Superior temporal gyrus (tissue), 1 donor: ENCODE results near the gene ESPN.

Experiments
- DNase-seq: peaks from one replicate; pipeline ENCODE4 v3.0.0-alpha.2; 2016; ENCODE audit errors: extremely low spot score

ESPN gene

GRCh38 chr1:6409733-6410132, 14.8 kb upstream of the ESPN start:
- no peak for DNase-seq

DNA sequence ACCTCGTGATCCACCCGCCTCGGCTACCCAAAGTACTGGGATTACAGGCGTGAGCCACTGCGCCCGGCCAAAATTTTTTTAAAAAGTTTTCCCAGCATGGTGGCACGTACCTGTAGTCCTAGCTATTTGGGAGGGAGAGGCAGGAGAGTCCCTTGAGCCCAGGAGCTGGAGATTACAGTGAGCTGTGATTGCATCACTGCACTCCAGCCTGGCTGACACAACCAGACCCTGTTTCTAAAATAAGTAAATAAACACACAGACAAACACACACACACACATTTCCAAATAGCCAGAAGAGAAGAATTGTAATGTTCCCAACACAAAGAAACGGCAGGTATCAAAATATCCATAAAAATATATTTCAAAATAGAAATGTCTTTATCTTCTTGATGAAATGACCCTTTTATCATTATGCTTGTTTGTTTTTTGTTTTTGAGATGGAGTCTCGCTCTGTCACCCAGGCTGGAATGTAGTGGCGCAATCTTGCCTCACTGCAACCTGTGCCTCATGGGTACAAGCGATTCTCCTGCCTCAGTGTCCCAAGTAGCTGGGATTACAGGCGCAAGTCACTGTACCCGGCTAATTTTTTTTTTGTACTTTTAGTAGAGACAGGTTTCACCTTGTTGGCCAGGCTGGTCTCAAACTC, 14.2 kb upstream of the ESPN start:
- DNase-seq = no peak

DNA sequence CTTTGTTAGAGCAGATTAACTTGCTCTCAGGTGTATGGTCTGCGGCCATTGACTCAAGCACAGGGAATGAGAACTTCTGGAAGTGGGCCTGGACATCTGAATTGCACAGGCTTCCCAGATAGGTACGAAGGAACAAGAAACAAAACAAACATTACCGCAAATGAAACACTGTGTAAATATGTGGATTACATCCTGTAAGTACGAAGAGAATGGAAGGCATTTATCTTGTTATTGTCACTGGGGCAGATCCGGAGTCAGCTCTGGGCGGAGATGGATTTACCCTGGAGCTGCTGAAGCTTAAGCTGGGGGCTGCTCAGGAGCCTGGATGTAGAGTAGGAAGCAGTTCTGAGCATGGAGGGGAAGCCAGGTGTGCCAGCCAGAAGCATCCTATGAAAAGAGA, 11.7 kb upstream of the ESPN start:
- no peak for DNase-seq

- DNase-seq = peak; percentile 32
These were observed 10.1 kb upstream of the ESPN start for GRCh38 chr1:6414443-6414844.

DNA sequence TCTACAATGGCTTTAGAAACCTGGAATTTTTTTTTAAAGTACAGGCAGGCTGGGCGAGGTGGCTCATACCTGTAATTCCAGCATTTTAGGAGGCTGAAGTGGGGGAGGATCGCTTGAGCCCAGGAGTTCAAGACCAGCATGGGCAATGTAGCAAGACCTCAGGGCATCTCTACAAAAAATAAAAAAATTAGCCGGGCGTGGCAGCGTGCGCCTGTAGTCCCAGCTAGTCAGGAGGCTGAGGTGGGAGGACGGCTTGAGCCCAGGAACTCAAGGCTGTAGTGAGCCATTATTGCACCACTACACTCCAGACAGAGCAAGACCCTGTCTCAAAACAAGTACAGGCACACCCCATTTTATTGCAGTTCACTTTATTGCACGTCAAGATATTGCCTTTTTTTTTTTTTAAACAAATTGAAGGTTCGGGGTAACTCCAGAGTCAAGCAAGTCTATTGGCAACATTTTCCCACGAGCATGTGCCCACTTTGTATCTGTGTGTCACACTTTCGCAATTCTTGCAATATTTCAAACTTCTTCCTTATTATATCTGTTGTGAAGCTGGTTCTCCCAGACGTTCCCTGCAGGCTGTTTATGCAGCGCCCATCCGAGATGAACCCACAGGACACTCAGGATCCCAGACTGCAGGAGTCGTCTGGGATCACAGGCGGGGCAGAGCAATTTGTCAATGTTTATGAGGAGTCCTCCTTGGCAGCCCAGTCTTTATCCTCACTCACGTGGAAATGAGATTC, 9.5 kb upstream of the ESPN start:
- DNase-seq = no peak

DNA sequence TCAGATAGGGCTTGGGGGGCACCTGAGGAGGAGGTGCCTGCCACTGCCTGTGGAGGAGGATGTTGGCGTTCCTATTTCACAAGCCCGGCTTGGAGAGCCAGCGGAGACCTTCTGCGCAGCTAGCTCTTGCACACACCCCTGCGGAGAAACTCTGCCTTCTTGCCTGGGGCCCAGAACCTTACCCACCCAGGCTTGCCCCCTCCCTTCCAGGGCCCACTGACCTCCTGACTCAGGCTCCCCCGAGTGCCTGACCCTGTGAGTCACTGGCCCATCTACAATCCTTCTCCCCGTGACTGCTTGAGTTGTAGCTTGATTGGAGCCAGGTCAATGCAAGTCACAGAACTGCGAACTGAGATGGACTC, 8.3 kb upstream of the ESPN start:
- no peak for DNase-seq

DNA sequence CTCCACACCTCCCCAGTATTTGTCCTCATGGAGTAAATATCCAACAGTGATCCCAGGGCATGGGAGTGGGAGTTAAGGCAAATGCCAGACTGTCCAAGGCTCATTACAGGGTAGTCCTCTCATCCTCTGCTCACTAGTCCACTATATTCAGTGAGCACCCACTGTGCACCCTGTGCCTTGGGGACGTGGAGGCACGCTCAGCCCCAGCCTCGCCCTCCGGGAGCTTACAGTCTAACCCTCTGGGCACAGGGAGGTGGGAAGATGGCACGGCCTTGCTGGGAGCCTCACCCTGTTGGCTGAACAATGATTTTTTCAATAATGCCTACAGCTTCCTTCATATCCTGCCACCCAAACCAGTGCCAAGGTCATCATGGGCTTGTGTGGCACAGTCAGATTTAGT, 7.7 kb upstream of the ESPN start:
- no peak for DNase-seq

- no peak for DNase-seq
These were observed 6.5 kb upstream of the ESPN start for GRCh38 chr1:6417961-6418667.

DNA sequence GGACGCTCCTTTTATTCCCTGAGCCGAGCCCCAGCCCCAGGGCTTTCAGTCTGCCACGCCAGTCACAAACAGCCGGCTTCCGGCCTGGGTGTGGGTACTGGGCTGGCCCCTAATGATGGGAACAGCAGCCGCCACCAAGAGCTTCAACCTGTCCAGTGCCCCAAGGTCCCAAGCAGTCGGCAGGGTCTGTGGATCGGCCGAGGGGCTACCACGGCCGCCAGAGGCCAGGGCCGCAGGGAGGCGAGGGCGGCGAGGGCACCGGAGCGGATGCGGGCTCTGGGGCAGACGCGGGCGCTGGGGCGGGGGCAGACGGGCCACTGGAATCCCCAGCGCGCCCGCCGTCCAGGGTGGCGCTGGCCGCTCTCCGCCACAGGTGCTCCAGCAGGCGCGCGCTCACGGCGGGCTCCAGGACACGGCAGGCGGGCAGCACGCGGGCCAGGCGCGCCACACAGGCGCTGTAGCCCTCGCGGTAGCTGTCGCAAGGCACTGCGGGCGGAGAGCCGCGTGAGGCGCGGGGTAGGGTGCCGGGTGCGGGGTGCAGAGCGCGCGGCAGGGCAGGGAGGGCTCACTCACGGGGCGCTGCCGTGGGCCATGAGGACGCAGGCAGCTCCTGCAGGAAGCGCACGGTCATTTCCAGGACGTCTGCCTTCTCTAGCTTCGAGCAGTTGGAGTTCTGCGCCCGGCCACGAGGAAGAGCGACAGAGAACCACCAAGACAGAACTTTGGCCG, 5.7 kb upstream of the ESPN start:
- DNase-seq = no peak

DNA sequence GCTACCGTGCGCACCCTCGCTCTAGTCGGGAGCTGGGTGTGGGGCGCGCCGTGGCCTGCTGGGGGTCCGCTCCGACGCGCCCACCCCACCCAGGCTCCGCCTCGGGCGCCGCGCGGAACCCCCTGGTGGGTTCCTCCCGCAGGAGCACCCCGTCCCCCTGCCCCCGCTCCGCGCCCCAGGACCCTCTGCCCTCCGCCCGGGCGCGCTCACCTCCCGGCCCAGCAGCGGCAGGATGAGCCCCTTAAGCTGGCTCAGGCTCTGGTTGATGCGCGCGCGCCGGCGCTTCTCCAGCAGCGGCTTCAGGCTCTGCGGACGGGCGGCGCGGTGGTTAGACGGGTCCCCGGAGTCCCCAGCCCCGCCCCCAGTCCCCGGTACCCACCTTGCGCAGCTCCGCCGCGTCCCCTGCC, 5.2 kb upstream of the ESPN start:
- DNase-seq = no peak

DNA sequence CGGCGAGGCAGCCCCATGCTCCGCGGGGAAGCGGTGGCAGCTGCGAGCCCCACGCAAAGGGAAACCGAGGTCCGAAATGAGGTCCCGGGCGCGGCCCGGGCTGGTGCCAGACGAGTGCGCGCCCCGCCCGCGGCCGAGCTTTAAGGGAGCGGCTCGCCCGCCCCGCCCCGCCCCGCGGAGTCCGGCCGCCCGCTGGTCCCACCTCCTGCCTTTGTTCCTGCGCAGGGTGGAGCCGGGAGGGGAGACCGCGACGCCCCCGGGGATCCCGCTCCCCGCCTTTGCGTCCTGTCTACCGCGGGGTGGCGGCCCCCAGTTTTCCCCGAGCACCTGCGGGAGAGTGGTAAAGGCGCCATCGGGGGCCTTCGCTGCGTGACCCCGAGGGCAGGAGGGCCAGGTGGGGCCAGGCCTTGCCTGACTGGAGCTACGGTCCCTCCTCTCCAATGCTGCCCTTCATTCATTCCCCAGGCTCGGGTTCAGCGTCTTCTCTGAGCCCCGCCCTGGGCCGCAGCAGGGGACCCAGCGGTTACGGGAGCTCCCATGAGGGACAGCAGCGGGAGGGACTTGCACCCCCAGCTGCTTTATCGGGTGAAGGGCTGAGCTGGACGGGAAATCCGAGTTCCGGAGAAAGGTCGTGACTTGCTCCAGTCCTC, 4.6 kb upstream of the ESPN start, which contains the start of gene HES2:
Gene HES2 (minus strand): TSS at position 116 of the 650 bp plus-strand sequence. CDS start 99 bp downstream, at position 17.
- DNase-seq = no peak

DNA sequence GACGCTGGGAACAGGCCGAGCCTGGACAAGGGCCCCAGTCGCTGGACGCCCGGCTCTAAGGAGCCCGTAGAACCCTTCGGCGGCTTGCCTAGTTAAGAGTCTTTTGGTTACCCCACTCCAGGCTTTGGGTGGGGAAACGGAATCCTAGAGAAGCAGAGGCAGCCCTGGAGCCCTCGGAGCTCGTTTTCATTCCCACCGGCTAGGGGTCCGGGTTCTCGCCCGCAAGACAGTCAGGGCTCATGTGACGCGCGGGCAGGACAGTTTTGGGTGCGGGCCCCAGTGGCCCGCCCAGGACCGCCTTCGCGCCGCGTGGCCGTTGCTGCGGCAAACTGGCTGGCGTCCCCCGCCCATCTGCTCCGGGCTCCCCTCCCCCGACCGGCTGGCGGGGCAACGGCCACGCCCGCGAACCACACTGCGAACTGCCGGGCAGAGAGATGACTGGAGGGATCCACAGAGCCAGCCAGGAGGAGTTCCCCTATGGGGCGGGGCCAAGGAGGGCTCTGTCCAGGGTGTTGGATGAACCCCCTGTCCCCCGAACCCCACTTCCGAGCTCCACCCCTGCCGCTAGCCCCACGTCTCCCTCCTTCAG, 4.0 kb upstream of the ESPN start:
- DNase-seq = no peak

DNA sequence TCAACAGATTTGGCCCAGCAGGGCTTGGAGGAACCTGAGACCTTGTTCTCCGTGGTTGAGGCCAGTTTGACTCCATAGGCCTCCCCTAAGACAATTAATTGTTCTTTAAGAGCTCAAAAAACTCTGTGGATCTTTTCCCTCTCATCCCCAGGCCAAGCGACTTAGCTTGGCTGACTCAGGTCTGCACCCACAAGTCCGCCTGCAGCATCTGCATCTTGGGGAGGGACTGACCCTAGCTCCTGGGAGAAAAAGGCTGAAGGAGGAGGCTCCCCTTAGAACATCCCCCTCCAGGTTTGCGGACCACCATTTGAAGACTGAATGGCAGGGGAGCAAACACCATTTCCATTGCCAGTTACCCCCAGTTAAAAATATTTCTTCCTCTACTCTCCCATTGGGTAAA, 3.3 kb upstream of the ESPN start:
- no peak for DNase-seq

DNA sequence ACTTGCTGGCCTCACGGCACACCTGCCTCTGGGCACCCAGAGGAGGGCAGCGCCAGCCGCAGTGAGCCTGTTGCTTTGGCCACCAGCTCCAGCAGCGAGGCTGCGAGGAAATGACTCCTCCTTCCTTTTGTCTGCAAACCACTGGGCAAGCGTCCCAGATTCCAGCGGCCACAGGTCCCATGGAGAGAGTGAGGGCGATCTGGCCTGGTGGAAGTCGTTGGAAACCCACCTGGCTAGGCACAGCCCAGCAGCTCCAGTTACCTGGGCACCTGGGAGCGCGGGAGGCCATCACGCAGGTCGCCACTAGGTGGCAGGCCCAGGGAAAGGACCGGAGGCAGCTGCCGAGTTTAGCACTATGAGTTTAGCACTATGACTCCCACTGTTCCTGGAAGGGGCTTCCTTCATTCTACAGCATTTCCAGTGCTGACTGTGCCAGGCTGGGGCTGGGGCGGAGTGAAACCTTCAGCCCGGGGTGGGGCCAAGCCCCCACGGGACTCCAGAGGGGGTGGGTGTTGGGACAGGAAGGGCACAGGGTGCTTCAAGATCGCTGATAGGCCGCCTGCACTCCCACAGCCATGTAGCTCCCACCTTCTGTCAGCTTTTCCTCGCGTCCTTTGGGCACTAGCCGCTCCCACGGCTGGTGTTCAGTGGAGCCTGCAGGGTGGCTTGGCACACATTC, 1.1 kb upstream of the ESPN start:
- DNase-seq = no peak

- DNase-seq = no peak
These were observed 493 bp upstream of the ESPN start for GRCh38 chr1:6424000-6424565.

DNA sequence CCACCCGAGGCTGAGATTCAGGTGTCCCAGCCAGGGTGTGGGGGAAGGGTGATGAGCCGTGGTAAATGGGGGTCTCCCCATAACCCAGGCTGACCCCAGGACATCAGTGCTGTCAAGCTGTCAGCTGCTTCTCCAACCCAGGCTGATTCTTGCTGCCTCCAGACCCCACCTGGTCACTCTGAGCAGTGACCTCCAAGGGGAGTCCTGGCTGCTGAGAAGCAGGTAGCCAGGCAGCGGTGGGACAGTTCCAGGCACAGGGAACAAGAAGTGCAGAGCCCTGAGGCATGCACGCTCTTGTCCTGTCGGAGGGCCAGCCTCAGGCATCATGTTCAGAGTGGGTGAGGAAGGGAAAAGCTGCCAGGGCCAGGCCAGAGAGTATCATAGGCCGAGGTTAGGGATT, 1.1 kb downstream of the ESPN start:
- DNase-seq = no peak

- no peak for DNase-seq
These were observed 1.8 kb downstream of the ESPN start for GRCh38 chr1:6426277-6426971.

DNA sequence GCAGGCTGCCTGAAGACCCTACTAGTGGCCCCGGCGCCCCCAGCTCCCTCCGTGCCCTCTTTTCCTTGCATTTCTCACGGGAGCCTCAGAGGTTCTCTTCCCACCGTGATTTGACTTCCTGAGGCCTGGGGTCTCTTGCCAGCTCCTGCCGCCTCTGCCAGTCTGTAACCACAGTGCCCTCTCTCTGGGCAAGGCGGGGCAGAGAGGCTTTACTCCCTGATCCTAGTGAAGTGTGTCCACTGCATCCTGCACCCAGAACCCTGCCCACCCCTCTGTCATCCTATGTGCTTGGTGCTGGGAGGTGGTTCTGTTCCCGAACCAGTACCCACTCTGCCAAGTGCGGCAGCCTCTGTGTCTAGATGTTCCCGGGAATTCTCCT, 2.4 kb downstream of the ESPN start:
- DNase-seq = no peak

DNA sequence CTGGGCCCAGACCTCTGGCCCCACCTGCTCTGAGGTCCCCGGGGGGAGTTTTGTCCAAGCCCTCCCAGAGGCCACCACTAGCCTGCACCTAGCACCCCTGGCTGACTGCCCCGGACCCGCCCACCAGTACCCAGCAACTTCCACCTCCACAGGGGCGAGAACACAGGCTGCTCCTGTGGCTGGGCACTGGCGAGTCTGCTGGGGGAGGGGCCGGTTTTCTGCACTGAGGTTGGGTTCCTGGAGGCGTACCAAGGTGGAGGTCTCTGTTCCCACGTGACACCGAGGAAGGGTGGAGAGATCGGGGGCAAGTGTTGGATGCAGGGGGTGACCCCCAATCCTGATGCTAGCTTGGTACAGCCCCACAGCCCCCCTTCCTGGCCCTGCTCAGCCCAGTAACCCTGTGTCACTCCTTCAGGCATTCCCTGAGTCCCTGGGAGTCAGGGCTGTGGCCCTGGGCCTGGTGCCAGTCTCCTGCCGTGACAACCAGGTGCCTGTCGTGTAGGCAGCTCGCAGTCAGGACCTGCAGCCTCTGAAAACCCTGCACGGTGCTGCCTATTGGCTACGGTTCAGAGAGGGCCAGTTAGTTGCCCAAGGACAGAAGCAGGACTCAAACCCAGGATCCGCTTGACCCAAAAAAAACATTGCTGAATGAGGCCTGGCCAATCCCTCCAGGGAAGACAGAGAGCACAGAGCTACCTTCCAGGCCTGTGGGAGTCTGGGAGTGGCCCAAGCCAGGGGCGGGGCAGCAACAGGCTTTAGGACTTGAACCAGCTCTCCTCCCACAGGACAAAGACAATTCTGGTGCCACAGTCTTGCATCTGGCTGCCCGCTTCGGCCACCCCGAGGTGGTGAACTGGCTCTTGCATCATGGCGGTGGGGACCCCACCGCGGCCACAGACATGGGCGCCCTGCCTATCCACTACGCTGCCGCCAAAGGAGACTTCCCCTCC, 3.1 kb downstream of the ESPN start:
- DNase-seq = no peak
